GM18861 (cell line): Measurements from ENCODE around the gene BORCS5.

Experiments
- ATAC-seq: cut with Tn5 transposase; IDR thresholded peaks from one replicate; pipeline ENCODE4 v1.9.1; 2021; ENCODE audit not compliant: unreplicated experiment

BORCS5 gene

DNA sequence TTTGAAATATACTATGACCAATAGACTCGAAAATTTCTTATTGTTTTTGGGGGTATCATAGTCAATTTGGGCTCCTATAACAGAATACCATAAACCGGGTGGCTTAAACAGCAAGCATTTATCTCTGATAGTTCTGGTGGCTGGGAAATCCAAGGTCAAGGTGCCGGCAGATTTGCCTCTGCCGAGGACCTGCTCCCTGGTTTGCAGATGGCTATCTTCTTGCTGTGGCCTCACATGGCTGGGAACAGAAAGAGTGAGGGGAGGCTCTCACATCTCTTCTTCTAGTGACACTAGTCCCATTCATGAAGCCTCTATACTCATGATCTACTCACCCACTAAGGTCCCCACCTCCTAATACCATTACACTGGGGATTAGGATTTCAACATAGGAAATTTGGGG lies 70.7 kb downstream of the BORCS5 start:
- no peak for ATAC-seq

- ATAC-seq, result no peak
Measured at GRCh38 chr12:12428047-12428446, 71.2 kb downstream of the BORCS5 start.

DNA sequence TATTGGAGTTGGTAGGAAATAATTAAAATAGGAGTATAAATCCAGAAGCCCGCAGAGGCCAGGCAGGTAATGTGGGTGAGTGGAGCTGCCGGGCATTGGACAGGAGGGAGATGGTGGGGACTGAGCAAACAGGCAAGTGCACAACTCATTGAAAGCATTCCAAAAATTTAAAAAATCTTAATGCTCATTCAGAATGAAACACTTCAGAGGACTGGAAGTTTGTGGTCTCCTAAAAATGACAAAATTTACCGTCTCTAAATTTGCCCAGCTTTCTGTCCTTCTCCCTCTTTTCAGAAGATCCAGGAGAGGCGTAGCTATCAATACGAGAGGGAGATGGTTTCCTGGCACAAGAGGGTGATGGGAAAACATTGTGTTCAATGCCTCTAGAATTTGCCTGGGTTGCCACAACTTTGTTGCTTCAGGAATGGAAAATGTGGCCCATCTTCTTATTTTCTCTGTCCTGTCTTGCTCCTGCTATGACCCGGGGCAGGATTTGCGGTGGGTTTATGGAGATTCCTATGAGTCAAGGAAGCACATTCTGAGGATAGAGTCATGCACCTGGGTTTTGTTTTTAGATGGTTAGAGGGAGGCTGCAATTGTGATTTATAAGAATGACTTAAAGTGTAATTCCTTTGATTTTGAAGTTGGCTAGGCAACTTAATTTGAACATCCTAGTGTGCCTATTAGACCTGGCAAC lies 72.2 kb downstream of the BORCS5 start:
- no peak for ATAC-seq

DNA sequence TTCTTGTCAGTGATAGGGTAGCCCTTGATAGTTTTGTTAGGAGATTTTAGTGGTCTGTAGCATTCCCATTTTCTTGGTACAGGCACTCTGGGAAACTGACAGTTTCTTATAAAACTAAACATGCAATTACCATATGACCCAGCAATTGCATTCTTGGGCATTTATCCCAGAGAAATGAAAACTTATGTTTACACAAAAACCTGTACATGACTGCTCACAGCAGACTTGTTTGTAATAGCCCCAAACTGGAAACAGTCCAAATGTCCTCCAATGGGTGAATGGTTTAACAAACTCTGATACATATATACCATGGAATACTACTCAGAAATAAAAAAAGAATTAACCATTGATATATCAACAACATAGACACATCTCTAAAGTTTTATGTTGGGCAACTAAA lies 75.5 kb downstream of the BORCS5 start:
- no peak for ATAC-seq

- ATAC-seq, result no peak
Measured at GRCh38 chr12:12433203-12433731, 76.4 kb downstream of the BORCS5 start.

DNA sequence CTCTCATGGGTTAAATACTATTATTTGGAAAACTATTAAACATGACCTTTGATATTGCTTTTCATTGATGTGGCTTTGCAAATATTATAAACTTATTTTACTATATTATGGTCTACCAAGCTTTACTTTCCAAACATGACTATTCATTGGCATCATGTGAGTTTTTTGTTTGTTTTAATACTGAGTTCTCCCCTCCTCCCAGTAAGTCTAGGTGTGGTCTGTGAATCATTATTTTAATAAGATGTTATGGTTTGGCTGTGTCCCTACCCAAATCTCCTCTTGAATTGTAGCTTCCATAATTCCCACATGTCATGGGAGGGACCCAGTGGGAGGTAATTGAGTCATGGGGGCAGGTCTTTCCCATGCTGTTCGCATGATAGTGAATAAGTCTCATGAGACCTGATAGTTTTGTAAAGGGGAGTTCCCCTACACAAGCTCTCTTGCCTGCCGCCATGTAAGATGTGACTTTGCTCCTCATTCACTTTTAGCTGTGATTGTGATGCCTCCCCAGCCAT lies 80.0 kb downstream of the BORCS5 start:
- ATAC-seq, result no peak

- ATAC-seq, result no peak
Measured at GRCh38 chr12:12439636-12440035, 82.8 kb downstream of the BORCS5 start.

DNA sequence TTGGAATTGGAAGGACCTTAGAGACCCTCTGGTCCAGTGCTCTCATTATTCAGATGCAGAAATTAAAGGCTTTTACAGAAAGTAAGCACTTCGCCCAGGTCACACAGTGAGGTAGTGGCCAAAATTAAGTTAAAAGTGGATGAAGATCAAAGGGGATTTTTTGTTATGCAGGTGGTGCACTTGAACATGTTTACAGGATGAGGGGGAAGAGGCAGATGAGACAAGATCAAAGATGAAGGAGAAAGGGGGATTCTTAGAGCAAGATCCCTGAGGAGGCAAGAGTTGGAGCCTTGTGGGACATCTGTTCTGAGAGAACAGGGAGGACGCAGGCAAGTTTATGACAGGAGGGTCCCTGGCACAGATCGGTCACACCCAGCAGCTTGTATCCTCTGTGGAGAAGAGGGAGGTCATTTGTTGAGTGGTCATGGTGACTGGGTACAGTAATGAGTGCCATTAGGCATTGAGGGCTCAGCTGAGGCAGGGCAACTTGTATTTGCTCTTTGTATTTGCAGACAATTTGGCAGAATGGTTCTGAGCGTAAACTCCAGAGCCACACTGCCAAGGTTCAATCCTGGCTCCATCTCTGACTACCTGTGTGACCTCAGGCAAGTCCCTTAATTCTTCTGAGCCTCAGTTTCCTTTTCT lies 84.0 kb downstream of the BORCS5 start:
- ATAC-seq, result no peak

DNA sequence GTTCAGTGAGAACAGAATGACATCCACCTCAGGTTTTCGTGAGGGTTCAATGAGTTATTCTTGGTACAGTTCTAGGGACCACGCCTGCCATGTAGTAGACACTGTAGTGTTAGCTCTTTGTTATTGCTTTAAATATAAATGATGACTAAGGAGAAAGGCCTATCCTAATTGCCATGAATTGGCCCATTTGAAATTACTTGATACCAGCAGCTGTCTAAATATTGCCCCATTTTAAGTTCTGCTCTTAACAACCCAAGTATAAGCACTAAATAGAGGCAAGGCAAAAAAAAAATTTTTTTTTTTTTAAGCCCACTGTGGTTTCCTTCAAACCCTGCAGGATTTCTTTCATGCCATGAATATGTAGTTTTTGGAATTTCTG lies 84.5 kb downstream of the BORCS5 start:
- no peak for ATAC-seq

DNA sequence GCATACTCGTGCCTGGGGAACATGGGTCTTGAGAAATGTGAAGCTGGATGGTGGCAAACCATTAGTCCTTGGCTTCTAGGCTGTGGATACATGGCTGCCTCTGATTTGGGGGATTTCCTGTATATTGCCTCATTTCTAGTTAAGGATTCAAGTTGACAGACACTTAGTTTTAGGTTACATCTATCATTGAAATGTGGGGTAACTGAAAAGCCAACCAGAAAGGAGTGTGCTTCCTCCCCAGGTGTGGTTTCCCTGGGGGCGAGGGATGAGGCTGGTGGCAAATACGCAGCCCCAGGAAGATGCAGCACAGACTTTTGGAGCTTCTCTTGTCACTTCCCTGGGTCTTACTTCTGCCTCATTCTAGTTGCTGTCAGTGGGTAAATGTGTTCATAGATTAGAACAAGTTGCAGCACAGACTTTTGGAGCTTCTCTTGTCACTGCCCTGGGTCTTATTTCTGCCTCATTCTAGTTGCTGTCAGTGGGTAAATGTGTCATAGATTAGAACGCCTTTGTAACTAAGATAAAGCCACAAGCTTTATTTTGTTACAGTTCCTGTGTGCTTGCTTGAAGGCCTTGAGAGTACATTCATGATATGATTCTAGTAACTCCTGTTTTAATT lies 85.1 kb downstream of the BORCS5 start:
- ATAC-seq, result no peak

DNA sequence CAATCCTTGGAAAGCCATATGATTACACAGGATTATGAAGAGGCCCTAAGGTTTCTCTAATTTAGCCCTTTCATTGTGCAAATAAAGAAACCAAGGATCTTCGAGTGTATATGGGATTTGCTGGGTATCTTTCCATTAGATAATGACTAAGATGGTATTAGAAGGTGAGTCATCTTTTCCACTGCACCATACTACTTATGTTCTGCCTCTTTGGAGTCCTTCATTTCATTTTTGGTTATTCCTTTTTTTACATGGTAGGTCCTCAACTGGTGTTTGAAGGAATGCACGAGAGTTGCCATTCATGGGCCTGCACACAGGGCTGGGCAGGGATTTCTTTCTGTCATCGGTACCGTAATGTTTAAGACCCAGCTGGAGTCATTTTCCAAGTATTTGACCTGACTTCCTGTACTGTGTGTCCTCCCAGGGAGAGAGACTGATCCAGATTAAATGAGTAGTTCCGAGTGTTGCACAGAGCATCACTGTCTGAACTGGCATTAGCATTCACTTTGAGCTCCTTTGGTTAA lies 85.7 kb downstream of the BORCS5 start:
- ATAC-seq, result no peak

DNA sequence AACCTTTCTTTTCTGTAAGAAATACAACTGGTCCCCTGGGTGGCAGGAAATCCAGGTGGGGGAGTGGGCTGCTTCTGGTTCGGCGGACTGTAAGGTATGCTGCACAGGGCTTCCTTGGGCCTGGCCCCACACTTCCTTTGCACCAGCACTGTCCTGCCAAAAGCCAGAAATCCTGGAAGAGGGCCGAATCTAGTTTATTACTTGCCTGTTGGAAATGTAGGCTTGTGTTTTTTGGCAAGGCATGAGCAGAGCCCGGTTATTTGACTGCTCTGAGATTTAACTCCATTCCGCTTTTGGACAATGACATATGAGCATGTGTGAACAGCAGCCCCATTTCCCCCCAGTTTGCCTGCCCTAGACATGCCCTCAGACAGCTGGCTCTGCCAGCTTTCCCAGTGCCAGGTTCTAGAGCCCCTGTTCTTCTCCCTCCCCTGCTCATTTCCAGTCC lies 86.6 kb downstream of the BORCS5 start:
- ATAC-seq, result no peak

GRCh38 chr12:12445165-12445881 lies 88.4 kb downstream of the BORCS5 start:
- no peak for ATAC-seq

GRCh38 chr12:12445882-12446181 lies 89.0 kb downstream of the BORCS5 start:
- no peak for ATAC-seq

DNA sequence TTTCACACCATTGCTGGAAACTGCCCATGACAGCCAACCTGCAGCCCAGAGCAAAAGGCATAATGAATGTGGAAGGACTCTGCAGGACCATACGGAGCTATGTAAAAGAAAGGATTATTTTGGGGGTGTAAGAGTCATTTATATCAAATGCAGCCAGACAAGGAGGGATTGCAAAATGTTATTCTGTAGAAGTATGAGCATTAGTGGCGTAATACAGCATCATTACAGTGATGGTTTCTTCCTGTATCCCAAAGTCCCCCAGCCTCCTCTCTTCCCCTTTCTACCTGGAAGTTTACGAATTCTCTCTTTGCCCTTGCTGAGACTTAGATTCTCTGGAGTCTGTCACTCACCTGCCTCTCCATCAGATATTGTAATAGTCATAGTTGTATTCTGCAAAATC lies 89.9 kb downstream of the BORCS5 start:
- ATAC-seq, result no peak

- ATAC-seq, result no peak
Measured at GRCh38 chr12:12447236-12447635, 90.4 kb downstream of the BORCS5 start.

GRCh38 chr12:12447837-12448236 lies 91.0 kb downstream of the BORCS5 start:
- no peak for ATAC-seq

DNA sequence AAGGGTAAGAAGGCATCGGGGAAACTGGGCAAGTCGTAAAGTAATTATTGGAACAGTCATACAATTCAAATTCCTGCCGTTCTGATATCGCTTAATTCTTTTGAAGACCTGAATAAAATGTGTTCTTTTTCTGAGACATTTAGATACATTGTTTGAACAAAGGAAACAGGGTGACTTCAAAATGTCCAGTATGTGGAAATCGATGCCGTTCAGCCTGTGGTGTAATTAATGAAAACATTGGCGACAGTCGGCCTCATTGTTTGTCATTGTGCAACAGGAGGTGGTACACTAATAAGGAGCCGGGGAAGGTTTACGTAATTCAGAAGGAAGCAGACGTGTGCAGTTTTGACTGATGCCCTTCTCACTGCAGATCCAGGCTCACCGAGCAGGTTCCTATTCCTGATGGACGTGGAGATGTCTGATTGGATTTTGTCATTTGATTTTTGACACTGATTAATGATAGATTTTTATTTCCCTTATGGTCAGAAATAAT lies 92.7 kb downstream of the BORCS5 start:
- no peak for ATAC-seq

DNA sequence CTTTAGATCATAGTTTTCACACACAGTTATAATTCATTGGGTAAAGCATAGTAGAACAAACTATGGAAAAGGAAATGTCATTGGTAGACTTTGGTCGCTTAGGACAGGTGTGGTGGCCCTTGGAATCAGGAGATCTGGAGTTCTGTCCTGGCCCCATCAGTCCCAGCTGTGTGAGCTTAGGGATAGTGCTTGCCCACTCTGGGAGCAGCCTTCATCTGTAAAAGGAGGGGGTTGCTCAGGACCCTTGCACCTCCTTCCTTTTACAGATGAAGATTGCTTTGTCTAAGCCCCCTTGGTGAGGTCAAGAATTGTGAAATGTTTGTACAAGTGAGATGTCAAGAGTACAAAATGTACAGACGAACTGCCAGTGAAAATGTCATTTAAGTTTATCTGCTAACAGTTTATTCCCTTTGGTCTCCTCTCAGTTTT lies 93.2 kb downstream of the BORCS5 start:
- no peak for ATAC-seq

- no peak for ATAC-seq
Measured at GRCh38 chr12:12451098-12451497, 94.2 kb downstream of the BORCS5 start.

GRCh38 chr12:12452326-12452902 lies 95.5 kb downstream of the BORCS5 start:
- ATAC-seq, result no peak
